Activated CD4-positive, alpha-beta T cell treated with anti-CD3 and anti-CD28 coated beads, Interleukin-2, amount 10 ng/mL, durations not matched to agents 7 days and 5 days (primary cell): ENCODE measurements around the gene BTBD1. TPM values are rescaled to one million over a fixed set of nuclear protein-coding genes. Genes with fewer than 3 reads are reported as not detected.

ENCODE experiments used
- CTCF ChIA-PET: fragments of 350-600 bp; sonication (Branson Sonifier 250); formaldehyde crosslinking; loops from one replicate; lab custom pipeline; 2021; ENCODE audit warnings: antibody characterized with exemption; lab: Charles Lee
- POLR2A ChIA-PET: fragments of 350-600 bp; sonication (Branson Sonifier 250); formaldehyde crosslinking; loops from one replicate; lab custom pipeline; 2021; ENCODE audit warnings: antibody characterized with exemption; lab: Charles Lee
- DNase-seq: peaks from one replicate; pipeline ENCODE4 v3.0.0-alpha.2; 2020
- H3K27ac Mint-ChIP-seq: one replicate; pipeline ENCODE4 v1.8.0; 2021; ENCODE audit warnings: mild to moderate bottlenecking, moderate library complexity, mixed read lengths
- H3K27me3 Mint-ChIP-seq: one replicate; pipeline ENCODE4 v1.8.0; 2021; ENCODE audit warnings: mixed read lengths
- H3K36me3 Mint-ChIP-seq: one replicate; pipeline ENCODE4 v1.8.0; 2021; ENCODE audit warnings: low read depth, mixed read lengths
- H3K4me1 Mint-ChIP-seq: one replicate; pipeline ENCODE4 v1.8.0; 2021; ENCODE audit warnings: mixed read lengths
- H3K4me3 Mint-ChIP-seq: one replicate; pipeline ENCODE4 v1.8.0; 2021; ENCODE audit warnings: mild to moderate bottlenecking, moderate library complexity, mixed read lengths
- H3K9me3 Mint-ChIP-seq: one replicate; pipeline ENCODE4 v1.8.0; 2021; ENCODE audit warnings: mixed read lengths
- total RNA-seq, 2 experiments: library from RNA; stranded (reverse); gene quantifications; one replicate each; pipeline ENCODE4 v1.2.3, GENCODE V29; 2021

BTBD1 gene
- total RNA-seq, 2 experiments from 2014 or later = 50.4 to 61.0 TPM

GRCh38 chr15:82995076-82995475 is 72.0 kb downstream of the BTBD1 start:
- Mint-ChIP-seq H3K4me3 (no peak overlapping the region), H3K4me1 (peaks cover 3% of the 10 kb centered on the region), H3K27me3 (no peaks in the 10 kb centered on the region), H3K27ac (no peak overlapping the region), H3K36me3 (peaks cover 7% of the 10 kb centered on the region), H3K9me3 (no peaks in the 10 kb centered on the region)
- no peak for DNase-seq
- ChIA-PET CTCF (interaction anchor here (1.5 kb wide), 1 partner anchor 9 kb away, joined by 3 read pairs; the partner anchor contains the start of gene RAMAC), POLR2A (no interaction called here)

GRCh38 chr15:82993144-82993543 is 73.9 kb downstream of the BTBD1 start:
- Mint-ChIP-seq H3K36me3 (peaks cover 18% of the 10 kb centered on the region), H3K9me3 (no peaks in the 10 kb centered on the region), H3K27me3 (no peaks in the 10 kb centered on the region), H3K27ac (no peak overlapping the region), H3K4me3 (no peak overlapping the region), H3K4me1 (peaks cover 2% of the 10 kb centered on the region)
- CTCF ChIA-PET = interaction anchor here (0.6 to 1.4 kb wide), 6 partner anchors 17 to 242 kb away, joined by 3 to 5 read pairs (median 4); partner anchors contain the start of gene C15orf40
- DNase-seq = no peak
- POLR2A ChIA-PET = interaction anchor here (1.0 kb wide), 1 partner anchor 18 kb away, joined by 3 read pairs; no protein-coding TSS in a partner anchor

- Mint-ChIP-seq H3K27ac (no peak overlapping the region), H3K27me3 (no peaks in the 10 kb centered on the region), H3K9me3 (no peaks in the 10 kb centered on the region), H3K4me3 (no peak overlapping the region), H3K36me3 (peaks cover 19% of the 10 kb centered on the region), H3K4me1 (peaks cover 4% of the 10 kb centered on the region)
- DNase-seq = no peak
- POLR2A ChIA-PET = interaction anchor here (1.0 kb wide), 1 partner anchor 18 kb away, joined by 3 read pairs; no protein-coding TSS in a partner anchor
- CTCF ChIA-PET = interaction anchor here (1.0 to 1.4 kb wide), 5 partner anchors 18 to 241 kb away, joined by 3 to 4 read pairs (median 3); partner anchors contain the start of gene C15orf40
Observed at GRCh38 chr15:82992436-82992998, 74.5 kb downstream of the BTBD1 start.

GRCh38 chr15:82986442-82986780 is 80.6 kb downstream of the BTBD1 start:
- ChIA-PET CTCF (interaction anchor here (0.5 to 3.5 kb wide), 6 partner anchors 13 to 446 kb away, joined by 3 to 13 read pairs (median 4); partner anchors contain the start of genes C15orf40 and RPS17), POLR2A (interaction anchor here (0.5 to 1.5 kb wide), 4 partner anchors 10 to 273 kb away, joined by 3 to 4 read pairs (median 4); no protein-coding TSS in a partner anchor)
- Mint-ChIP-seq H3K27me3 (no peaks in the 10 kb centered on the region), H3K4me1 (peaks cover 29% of the 10 kb centered on the region), H3K36me3 (peaks cover 24% of the 10 kb centered on the region), H3K27ac (peak overlapping the region; percentile 96), H3K9me3 (no peaks in the 10 kb centered on the region), H3K4me3 (peak overlapping the region; percentile 98)
- DNase-seq = peak; percentile 56

- Mint-ChIP-seq H3K36me3 (peaks cover 24% of the 10 kb centered on the region), H3K27ac (peak within 1 kb of the TSS; percentile 96), H3K4me1 (peaks cover 29% of the 10 kb centered on the region), H3K27me3 (no peaks in the 10 kb centered on the region), H3K4me3 (peak within 1 kb of the TSS; percentile 98), H3K9me3 (no peaks in the 10 kb centered on the region)
- ChIA-PET CTCF (interaction anchor here (0.7 to 3.5 kb wide), 7 partner anchors 10 to 446 kb away, joined by 3 to 13 read pairs (median 3); partner anchors contain the start of genes C15orf40 and RPS17), POLR2A (interaction anchor here (0.5 to 1.5 kb wide), 4 partner anchors 10 to 273 kb away, joined by 3 to 4 read pairs (median 4); no protein-coding TSS in a partner anchor)
- DNase-seq = peak; percentile 95
Observed at GRCh38 chr15:82985688-82986441, 81.2 kb downstream of the BTBD1 start, which contains the start of gene RAMAC. TSS of gene RAMAC (plus strand) at chr15:82986210. CDS start at chr15:82989019, 2,809 bp downstream.

- Mint-ChIP-seq H3K4me1 (peaks cover 16% of the 10 kb centered on the region), H3K36me3 (peaks cover 1% of the 10 kb centered on the region), H3K27ac (no peak overlapping the region), H3K4me3 (no peak overlapping the region), H3K9me3 (no peaks in the 10 kb centered on the region), H3K27me3 (no peaks in the 10 kb centered on the region)
- CTCF ChIA-PET = no interaction called here
- no peak for DNase-seq
- POLR2A ChIA-PET = no interaction called here
Observed at GRCh38 chr15:82980981-82981380, 86.1 kb downstream of the BTBD1 start.

GRCh38 chr15:82979726-82980125 is 87.3 kb downstream of the BTBD1 start:
- ChIA-PET CTCF (no interaction called here), POLR2A (no interaction called here)
- Mint-ChIP-seq H3K27ac (no peak overlapping the region), H3K4me1 (peaks cover 4% of the 10 kb centered on the region), H3K4me3 (no peak overlapping the region), H3K9me3 (no peaks in the 10 kb centered on the region), H3K36me3 (no peaks in the 10 kb centered on the region), H3K27me3 (no peaks in the 10 kb centered on the region)
- no peak for DNase-seq

GRCh38 chr15:82978438-82978837 is 88.6 kb downstream of the BTBD1 start:
- Mint-ChIP-seq H3K9me3 (no peaks in the 10 kb centered on the region), H3K4me1 (peaks cover 2% of the 10 kb centered on the region), H3K27me3 (no peaks in the 10 kb centered on the region), H3K4me3 (no peak overlapping the region), H3K27ac (no peak overlapping the region), H3K36me3 (no peaks in the 10 kb centered on the region)
- ChIA-PET CTCF (interaction anchor here (0.6 kb wide), 1 partner anchor 22 kb away, joined by 3 read pairs; no protein-coding TSS in a partner anchor), POLR2A (no interaction called here)
- DNase-seq = no peak

GRCh38 chr15:82977076-82977475 is 90.0 kb downstream of the BTBD1 start:
- DNase-seq = no peak
- H3K4me3 Mint-ChIP-seq = no peak overlapping the region
- no peaks in the 10 kb centered on the region for H3K36me3 Mint-ChIP-seq
- ChIA-PET CTCF (no interaction called here), POLR2A (no interaction called here)
- no peaks in the 10 kb centered on the region for H3K9me3 Mint-ChIP-seq
- H3K4me1 Mint-ChIP-seq = peaks cover 2% of the 10 kb centered on the region
- no peak overlapping the region for H3K27ac Mint-ChIP-seq
- H3K27me3 Mint-ChIP-seq = no peaks in the 10 kb centered on the region

- no peak for DNase-seq
- H3K36me3 Mint-ChIP-seq = no peaks in the 10 kb centered on the region
- H3K4me3 Mint-ChIP-seq = no peak overlapping the region
- H3K27me3 Mint-ChIP-seq = peaks cover 15% of the 10 kb centered on the region
- CTCF ChIA-PET = no interaction called here
- peaks cover 5% of the 10 kb centered on the region for H3K4me1 Mint-ChIP-seq
- POLR2A ChIA-PET = no interaction called here
- no peaks in the 10 kb centered on the region for H3K9me3 Mint-ChIP-seq
- H3K27ac Mint-ChIP-seq = no peak overlapping the region
Observed at GRCh38 chr15:82972990-82973389, 94.1 kb downstream of the BTBD1 start.

- ChIA-PET POLR2A (no interaction called here), CTCF (interaction anchor here (0.7 kb wide), 1 partner anchor 15 kb away, joined by 3 read pairs; no protein-coding TSS in a partner anchor)
- Mint-ChIP-seq H3K27me3 (peaks cover 19% of the 10 kb centered on the region), H3K27ac (no peak overlapping the region), H3K9me3 (no peaks in the 10 kb centered on the region), H3K4me1 (peaks cover 16% of the 10 kb centered on the region), H3K4me3 (no peak overlapping the region), H3K36me3 (peaks cover 2% of the 10 kb centered on the region)
- no peak for DNase-seq
Observed at GRCh38 chr15:82971218-82971984, 95.7 kb downstream of the BTBD1 start.

- Mint-ChIP-seq H3K4me3 (no peak overlapping the region), H3K27ac (no peak overlapping the region), H3K4me1 (peaks cover 23% of the 10 kb centered on the region), H3K27me3 (peaks cover 19% of the 10 kb centered on the region), H3K36me3 (peaks cover 2% of the 10 kb centered on the region), H3K9me3 (no peaks in the 10 kb centered on the region)
- CTCF ChIA-PET = interaction anchor here (0.7 kb wide), 1 partner anchor 16 kb away, joined by 3 read pairs; no protein-coding TSS in a partner anchor
- POLR2A ChIA-PET = no interaction called here
- no peak for DNase-seq
Observed at GRCh38 chr15:82970696-82971095, 96.4 kb downstream of the BTBD1 start.
